NCI-H2081 treated with DMSO at 0.1 percent for 48 hours (cell line): ENCODE measurements around the gene SUPT3H.
"Not testable (repeated sequence)": the region's sequence is repeated elsewhere in the genome, so short reads cannot be mapped to it uniquely, and the experiment has no call there.

Experiments used
- DNase-seq: peaks from one replicate; lab custom pipeline; 2025; lab: John Stamatoyannopoulos, UW

Gene SUPT3H

GRCh38 chr6:45054610-45055009 lies 323.1 kb downstream of the SUPT3H start:
- no peak for DNase-seq

GRCh38 chr6:45052325-45052724 lies 325.4 kb downstream of the SUPT3H start:
- no peak for DNase-seq

GRCh38 chr6:45049188-45049843 lies 328.4 kb downstream of the SUPT3H start:
- no peak for DNase-seq

- no peak for DNase-seq
Observed at GRCh38 chr6:45047573-45047972, 330.2 kb downstream of the SUPT3H start.

DNA sequence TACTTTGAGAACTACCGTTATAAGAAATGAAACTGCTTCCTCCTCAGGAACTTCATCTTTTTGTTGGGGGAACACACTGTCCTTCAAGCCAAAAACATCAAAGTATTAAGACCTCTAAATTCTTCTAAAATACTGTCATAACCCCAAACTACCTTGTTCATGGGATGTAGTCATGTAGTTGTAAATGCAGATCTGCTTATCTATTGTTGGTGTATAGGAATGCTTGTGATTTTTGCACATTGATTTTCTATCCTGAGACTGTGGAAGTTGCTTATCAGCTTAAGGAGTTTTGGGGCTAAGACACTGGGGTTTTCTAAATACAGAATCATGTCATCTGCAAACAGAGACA lies 332.5 kb downstream of the SUPT3H start:
- no peak for DNase-seq

- no peak for DNase-seq
Observed at GRCh38 chr6:45044510-45045252, 333.1 kb downstream of the SUPT3H start.

DNA sequence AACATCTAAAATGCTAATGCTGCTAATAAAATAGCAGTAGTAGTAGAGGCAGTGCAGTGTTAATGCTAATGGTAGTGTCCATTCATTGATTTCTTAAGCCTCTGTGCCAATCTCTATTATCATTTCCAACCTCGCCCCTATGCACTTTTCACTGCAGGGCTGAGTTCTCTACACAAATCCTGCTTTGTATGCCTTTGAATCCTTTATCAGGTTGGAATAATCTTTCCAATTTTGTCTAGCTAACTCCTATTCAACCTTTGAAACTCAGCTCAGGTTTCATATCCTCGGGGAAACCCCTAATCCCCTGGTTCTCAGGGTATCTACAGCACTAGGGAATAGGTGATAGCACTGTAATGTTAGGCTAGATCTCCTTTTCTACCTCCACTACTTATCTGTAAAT lies 333.6 kb downstream of the SUPT3H start:
- no peak for DNase-seq

GRCh38 chr6:45042673-45043072 lies 335.1 kb downstream of the SUPT3H start:
- not testable (repeated sequence) for DNase-seq

DNA sequence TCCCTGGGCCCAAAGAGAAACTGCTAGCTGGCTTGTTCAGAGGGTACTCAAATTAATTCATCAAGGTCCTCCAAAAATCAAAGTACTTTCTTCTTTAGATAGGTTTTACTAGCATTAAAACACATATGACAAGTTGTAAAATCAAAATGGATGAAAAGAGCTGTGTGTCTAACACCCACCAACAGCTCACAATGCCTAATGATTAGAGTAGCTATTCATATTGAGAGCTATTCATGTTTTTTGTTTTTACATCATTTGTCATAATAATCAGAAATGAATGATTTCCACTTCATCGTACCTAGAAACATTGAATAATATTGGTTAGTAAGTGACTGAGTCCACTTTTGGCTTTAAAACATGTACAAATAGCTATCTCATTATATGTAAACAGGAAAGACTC lies 339.5 kb downstream of the SUPT3H start:
- DNase-seq, result no peak

DNA sequence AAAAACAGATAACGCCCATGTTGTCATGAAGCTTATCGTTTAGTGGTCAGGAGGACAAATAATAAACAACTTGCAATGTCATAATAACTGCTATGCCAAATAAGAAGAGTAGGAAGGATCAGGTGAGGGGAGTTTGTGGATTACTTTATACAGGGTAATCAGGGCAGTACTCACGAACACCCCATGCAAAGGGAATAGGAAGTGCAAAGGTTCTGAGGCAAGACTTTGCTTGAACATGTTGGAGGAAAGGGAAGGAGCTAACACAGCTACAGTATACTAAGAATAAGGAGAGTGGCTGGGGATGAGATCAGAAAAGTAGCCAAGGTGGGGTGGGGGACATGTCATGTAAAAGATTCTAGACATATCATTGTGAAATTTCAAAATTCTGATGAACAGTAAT lies 341.6 kb downstream of the SUPT3H start:
- no peak for DNase-seq

- DNase-seq, result no peak
Observed at GRCh38 chr6:45032426-45032825, 345.3 kb downstream of the SUPT3H start.

DNA sequence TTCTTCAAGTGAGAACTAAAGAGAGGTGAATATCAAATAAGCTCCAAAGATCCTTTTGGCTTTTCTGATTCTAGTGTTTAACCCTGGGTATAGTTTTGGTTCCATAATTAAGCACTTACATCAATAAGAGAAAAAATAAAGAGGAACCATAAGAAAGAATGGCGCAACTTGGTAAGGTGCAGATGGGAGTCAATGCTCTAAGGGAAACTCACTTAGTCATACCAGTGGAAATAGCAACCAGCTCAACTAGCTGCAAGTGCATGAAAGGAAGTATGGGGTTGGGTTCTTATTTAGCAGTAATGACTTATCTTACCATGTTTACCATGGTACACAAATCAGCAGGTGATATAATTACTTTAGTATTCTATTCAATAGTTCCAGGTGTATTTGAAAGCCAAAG lies 346.1 kb downstream of the SUPT3H start:
- no peak for DNase-seq

GRCh38 chr6:45027126-45027525 lies 350.6 kb downstream of the SUPT3H start:
- no peak for DNase-seq

DNA sequence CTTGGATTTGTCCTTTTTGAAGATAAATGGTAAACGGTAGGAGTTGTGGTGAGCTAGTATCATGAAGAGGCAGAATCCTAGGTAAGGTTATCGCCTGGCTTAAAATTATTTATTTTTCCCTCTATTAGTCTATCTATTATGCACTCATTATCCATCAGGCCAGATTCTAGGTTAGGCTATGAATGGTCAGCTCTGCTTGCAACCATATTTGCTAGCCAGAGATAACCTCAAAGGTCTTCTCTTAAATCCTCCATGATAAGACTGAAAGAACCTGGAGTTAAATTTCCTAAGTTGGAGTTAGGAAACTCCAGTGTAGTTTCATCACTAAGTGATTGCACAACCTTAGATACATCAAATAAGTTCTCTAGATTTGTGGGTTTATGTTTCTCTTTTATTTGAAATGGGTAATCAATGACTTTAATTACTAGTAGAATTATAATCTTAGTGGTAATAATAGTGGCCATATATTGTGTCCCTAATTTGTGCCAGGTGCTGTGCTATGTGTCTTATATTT lies 351.7 kb downstream of the SUPT3H start:
- DNase-seq, result no peak

- no peak for DNase-seq
Observed at GRCh38 chr6:45024610-45025009, 353.1 kb downstream of the SUPT3H start.

GRCh38 chr6:45021676-45022075 lies 356.1 kb downstream of the SUPT3H start:
- no peak for DNase-seq

DNA sequence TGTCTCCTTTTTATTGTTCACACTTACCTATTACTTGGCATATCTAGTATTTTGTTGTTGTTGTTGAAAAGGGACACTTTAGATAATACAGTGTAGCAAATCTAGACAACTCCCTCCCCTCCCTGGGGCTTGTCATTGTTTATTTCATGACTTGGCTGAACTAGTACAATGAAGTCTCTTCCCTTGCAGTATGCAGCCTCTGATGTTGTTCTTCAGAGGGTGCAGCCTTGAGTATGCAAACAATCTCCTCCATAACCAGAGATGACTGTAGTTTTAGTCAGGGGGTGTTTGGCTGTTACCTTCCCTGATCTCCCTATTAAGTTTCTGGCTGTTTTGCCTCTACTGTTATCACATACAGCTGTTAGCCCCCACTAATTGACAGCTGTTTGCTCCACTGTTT lies 365.0 kb downstream of the SUPT3H start:
- no peak for DNase-seq

DNA sequence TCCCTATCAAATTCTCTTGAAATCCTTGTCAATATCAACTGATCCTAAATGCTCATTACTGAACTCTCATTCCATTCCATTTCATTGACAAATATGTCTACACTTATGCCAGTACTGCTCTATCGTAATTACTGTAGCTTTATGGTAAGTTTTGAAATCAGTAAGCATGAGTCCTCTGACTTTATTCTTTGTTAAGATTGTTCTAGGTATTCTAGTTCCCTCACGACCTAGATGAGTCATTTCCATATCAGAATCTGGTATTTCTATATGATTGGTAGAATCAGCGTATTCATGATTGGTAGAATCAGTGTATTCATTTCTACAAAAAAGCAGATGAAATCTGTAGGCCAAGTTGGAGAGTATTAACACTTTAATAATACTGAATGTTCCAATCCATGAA lies 368.2 kb downstream of the SUPT3H start:
- no peak for DNase-seq

DNA sequence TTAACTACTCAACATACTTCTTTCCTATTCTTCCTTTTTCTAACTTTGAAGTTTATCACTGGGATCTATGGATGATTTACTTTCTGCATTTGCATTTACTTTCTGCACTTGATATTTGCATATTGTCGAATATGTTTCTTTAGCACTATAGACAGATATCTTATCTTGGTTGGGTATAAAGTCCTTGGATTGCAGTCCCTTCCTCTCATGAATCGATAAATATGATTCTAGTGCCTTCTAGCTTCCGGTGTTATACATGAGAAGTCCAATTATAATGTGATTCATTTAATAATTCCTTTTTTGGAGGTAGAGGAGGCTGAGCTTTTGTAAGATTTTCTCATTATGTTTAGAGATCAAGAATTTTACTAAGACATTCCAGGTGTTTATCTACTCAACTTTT lies 370.8 kb downstream of the SUPT3H start:
- no peak for DNase-seq

DNA sequence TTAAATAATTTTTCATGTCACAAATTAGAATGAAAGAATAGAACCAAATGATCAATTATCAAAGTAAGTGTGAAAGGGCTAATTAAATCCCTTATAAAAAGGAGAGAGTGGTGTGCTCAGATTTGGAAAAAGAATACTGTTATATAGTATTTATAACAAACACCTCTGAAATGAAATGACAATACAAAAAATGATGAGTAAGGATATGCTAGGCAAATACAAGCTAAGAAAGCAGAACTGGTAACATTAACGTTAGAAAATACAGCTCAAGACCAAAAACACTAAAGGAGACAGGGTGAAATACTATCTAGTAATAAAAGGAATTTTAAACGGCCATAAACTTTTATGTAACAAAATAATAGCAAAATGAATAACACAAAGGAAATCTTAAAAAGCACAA lies 373.8 kb downstream of the SUPT3H start:
- no peak for DNase-seq

DNA sequence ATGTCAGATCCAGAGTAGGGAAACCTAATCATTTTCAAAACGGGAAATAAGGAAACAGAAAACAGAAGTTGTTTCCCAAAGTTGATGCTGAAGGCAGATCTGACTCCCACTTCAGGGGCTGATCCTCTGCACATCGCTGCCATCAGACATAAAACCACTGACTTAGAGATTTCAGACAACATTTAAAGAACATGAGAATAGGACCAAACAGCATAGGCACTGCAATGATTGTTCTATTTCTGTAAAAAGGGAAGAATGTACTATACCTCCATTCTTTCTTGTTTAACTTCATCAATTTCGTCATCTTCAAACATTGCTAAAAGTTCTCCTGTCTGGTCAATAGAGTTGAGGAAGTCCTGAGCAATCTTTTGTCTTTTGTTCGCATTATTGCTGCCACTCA lies 374.3 kb downstream of the SUPT3H start:
- DNase-seq, result no peak

DNA sequence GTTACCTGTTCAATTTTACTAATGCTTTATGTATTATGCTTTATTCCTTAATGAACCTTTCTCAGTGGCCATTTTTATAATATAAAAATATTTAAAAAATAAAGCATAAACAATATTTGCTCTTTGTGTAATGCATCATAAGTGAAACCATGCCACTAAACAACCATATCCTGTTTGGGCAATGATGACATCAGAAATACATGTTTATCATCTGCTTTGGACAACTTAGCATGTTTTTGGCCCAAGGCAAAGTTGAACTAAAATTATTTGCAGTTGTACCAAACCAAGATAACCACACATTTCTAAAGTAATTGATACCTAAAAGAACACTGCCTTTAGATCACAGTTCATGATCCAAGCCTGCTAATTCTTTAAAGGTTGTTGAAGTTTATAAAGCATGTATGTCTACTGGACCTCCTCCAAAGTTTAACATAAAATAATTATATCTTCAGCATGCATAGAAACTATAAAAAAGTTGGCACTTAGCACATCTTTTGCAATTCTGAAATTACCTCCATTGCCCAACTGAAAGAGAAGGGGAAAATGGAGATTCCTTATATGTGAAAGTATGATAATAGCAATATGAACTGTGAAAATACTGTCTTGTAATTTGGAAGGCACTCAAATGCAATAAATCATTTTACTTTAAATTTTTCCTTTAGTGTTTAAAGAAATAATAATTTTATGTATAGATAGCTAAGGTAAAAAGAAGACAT lies 375.2 kb downstream of the SUPT3H start:
- no peak for DNase-seq

GRCh38 chr6:45001663-45002062 lies 376.1 kb downstream of the SUPT3H start:
- no peak for DNase-seq
